ENCODE data around the gene SYCE3.

The SYCE3 gene

DNA sequence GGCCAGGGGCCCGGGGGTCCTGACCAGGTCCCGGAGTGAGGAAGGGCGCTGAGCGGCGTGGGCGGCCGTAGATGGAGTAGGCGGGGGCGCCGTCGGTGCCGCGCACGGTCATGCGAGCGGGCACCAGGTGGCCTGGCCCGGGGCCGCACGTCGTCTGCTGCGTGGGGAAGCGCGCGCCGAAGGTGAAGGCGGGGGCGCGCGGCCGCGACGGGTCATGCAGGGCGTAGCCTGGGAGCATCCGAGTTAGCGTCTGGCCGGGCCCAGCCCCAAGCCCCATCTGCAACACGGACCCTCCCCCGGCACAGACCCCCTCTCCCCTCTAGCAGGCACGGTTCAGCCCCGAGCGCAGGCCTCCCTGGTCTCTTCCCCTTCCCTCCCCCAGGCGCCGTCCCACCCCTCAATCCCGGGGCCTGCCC is 31.2 kb downstream of the SYCE3 start:
- DNase-seq (ENCODE audit: low spot score): peak; percentile 69

DNA sequence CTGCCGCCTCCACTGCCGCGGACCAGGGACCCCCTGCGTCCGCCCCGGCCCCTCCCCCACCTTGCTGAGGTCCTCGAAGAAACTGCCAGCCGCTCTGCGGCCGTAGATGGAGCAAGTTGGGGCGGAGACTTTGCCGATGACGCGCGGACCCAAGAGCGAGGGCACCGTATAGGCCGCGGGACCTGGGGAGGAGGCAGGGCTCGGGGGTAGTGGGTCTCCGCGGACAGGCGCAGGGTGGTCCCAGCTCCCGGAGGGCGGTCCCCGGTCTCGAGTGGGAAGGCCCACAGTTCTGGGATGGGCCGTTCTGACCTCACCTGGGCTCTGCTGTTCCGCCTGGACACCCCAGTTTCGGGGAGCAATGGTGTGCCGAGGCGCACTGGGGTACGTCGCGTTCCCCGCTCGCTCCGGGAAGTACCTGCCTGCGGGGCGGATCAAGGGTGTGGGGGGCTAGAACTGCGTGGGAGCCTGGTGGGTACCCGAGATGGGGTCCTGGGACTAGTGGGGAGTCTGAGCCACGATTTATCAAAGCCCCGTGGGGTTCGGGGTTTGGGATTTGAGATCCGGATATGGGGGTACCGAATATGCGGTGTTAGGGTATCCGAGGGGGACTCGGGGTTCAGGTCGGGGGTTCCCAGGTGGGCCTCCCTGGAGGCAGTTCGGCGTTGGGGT is 31.7 kb downstream of the SYCE3 start:
- DNase-seq (ENCODE audit: low spot score): peak; percentile 90

DNA sequence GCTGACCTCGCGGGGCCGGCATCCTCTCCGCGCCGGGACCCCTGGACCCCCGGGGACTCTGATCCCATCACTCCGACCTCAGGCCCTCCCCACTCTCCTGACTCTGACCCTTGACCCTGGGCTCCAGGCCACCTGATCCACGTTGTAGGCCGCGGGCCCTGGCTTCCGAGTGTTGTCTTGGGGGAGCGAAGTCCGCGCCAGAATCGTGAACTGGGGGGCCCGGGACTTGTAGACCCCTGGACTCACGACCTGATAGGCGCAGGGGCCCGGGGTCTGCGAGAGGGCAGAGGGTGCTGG is 32.2 kb downstream of the SYCE3 start:
- DNase-seq (ENCODE audit: low spot score): peak; percentile 57

DNA sequence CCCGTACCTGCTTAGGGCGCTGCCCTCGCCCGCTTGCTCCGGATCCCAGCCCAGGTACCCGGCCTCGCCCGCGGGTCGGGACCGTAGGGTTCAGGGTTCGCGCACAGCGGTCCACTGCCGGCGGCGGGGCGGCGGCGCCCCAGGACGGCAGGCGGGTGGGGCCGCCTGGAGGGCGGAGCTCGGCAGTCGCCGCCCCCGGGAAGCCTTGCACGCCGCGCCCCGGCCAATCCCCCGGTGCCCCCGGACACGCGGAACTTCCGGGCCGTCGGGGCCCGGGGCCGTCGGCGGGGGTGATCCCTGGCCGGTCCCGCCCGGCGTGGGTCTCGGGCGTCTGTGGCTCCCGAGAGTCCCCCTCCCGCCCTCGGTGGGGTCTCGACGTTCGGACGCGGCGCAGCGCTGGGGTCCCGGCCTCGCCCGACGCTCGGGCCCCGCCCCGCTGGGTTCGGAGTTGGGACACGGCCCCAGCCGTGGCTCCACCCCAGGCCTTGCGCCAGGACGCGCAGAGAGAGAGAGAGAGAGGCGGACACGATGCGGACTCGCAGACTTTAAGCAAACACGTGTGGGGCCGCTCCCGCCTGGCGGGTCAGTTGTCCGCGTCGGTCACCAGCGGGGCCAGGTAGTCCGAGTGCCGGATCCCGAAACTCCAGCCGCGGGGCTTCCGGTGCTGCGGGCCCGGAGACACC is 32.7 kb downstream of the SYCE3 start, which contains the start of gene TYMP:
TYMP (minus strand) TSS at position 116 of the 683 bp plus-strand sequence. CDS start 303 bp downstream, outside the sequence.
- DNase-seq (ENCODE audit: low spot score): peak; percentile 80

DNA sequence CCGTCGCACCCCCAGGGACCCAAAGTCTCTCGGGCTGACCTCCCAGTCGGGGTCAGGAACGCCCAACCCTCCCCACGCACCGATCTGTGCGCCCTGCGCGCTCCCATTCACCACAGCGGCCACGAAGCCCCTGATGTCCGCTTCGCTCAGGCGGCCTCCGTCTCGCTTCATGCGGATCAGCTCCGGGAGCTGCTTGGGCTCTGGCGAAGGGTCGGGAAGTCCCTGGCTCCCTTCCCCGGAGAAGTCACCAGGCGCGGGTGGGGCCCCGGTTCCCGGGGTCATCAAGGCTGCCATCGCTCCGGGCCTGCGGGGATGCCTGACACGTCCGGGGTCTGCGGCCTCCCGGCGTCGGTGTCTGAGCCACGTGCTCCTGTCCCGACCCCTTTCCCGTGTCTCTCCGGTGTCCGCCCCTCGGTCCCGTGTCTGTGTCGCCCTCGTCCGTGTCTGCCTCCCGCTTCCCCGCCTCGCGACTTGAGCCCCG is 33.3 kb downstream of the SYCE3 start:
- no peak for DNase-seq (ENCODE audit: low spot score)

DNA sequence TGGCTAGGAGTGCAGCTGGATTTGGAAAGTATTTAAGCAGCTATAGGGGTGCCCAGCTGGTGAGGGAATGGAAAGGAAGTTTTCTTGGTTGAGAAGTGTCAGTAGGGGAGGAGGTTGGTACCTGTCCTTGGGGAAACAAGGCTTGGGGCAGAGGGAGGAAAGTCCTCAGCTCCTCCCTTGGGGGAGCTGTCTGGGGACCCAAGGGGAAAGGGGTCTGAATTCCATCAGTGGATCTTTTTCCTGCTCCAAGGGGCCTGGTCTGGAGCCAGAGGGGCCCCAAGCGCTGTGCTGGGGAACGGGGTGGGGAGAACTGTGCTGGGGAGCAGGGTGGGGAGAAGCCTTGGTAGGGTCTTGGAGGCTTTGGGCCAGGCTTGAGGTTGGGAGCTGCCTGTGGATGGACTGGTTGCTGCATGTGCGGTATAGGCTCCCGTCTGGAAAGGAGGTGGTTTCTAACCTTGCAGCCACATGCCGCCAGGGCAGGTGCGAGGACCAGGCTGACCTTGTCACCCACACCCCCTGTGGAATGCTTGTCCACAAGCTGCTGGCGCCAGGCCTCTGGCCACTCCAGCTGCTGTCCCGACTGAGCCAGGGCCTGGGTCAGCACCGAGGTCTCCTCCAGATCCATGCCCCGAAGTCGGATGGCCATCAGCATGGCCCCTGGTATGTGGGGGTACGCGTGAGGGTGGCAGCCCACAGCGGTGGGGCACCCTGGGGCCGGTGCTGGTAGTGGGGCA is 33.9 kb downstream of the SYCE3 start:
- DNase-seq (ENCODE audit: low spot score): no peak

DNA sequence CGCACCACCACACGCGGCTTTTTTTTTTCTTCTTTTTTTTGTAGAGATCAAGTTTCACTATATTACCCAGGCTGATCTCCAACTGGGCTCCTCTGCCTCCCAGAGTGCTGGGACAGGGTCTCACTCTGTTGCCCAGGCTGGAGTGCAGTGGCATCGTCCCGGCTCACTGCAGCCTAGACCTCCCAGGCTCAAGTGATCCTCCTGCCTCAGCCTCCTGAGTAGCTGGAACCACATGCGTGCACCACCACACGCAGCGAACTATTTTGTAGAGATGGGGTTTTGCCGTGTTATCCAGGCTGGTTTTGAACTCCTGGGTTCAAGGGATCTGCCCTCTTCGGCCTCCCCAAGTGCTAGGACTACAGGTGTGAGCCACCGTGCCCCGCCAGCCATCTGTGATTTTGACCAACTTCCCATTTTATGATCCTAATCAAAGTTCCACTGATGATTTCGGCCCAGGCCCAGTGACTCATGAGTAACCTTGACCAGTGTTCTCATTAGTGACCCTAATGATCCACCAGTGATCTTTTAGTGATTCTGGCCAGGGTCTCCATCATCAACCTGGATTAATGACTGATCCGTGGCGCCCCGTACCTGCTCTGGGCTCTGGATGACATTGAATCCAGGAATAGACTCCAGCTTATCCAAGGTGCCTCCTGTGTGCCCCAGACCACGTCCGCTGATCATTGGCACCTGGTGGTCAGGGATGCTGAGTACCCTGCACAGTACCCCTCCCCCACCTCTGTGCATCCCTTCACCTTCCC is 34.6 kb downstream of the SYCE3 start:
- DNase-seq (ENCODE audit: low spot score): no peak

DNA sequence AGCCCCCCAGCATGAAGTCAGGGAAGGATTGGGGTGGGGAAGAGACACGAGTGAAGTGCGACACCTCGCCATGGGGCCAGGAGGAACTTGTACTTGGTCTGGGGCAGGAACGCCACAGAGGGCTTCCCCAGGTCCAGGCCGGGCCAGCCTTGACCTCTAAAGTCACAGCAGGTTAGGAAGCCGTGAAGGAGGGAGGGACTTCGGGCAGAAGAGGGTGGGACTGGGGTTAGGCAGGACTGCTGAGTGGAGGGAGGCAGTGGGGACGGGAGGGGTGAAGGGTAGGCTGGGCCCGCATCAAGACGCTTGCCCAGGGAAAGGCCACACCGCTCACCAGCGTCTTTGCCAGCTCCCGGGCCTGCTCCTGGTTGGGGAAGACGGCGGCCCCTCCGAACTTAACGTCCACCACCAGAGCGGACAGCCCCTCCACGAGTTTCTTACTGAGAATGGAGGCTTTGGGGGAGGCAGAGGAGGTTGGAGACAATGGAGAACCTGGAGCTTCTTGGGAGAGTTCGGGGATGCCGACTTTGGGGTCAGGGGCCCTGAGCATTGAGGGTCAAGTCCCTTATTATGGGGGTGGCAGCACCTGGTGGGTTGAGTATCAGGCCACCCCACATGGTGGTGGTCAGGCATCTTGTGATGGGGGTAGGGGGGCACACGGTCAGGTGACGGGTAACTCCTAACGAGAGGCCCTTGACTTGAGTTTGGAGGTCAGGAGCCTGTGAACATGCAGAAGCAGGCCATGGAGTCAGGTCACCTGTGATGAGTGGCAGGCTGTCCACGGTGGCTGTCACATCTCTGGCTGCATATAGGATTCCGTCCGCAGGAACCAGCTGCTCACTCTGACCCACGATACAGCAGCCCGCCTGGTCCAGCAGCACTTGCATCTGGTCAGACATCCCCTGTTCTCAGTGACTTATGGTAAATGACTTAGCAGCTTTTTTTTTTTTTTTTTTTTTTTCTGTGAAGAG is 35.6 kb downstream of the SYCE3 start:
- DNase-seq (ENCODE audit: low spot score): no peak

DNA sequence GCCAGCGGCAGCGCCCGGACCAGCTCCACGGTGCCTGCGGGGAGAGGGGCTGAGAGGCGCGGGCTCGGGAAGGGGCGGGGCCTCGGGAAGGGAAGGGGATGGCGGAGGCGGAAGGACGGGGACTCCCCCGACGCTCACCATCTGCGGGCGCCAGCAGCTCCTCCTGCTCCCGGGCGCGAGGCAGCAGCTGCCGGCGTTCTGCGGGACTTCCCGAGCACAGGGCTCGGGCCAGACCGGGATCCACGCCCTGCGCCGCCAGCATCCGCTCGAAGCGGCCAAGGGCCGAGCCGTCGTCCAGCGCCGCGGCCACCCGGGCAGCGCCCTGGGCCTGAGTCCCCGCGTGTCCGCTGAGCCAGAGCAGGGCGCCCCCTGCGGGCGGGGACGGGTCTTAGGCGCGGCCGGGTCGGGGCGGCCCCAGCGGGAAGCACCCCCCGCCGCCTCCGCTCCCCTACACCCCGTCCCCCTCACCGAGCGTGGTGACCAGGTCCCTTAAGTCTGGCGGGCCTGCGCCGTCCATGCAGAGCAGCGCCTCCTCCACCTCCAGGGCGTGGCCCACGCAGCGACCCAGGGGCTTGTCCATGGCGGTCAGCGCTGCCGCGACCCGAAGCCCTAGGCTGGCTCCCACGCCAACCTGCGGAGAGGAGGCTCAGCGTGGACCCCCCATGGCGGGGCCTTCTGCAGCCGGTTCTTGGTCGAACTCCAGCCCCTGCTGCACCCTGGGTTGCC is 36.4 kb downstream of the SYCE3 start:
- no peak for DNase-seq (ENCODE audit: low spot score)

DNA sequence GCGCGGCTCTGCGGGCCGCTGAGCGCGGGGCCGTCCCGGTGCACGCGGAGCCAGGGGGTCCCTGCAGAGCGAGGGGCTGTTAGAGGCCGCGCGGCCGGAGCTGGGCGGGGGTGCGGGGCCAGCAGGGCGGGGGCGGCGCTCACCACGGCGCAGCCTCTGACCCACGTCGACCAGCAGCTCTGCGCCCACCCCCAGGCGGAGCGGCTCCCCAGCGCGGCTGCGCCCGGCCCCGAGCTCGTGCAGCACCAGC is 36.9 kb downstream of the SYCE3 start:
- peak; percentile 69 for DNase-seq (ENCODE audit: low spot score)

DNA sequence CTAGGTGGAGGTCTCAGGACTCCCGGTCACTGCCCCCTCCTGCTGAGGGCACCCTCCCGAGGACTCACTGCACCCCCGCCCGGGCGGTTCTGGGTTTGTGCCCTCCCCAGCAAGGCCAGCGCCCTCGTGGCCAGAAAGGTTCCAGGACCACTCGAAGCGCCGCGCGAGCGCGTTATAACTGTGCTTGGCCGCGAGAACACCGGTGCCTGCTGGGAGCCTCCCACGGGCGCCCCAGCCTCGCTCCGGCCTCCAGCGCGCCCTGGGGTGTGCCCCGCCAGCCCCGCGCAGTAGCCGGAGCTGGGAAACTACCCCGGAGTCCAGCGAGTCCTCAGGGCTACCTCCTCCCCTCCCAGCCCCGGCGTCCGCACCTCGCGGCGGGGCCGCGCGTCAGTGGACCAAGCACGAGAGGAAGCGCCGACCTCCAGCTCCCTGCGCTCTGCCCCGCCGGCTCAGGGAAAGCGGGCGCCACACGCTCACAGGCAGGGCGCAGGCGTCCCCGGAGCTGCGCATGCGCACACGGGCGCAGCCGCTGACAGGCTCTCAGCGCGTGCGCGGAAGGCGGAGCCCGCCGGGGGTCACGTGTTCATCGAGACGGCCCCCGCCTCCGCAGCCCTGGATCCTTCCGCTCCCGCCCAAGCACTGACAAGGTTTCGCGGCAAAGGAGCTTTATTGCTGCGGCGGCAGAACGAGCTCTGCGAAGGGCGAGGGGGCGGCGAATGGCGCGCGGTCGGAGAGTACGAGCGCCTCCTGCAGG is 37.4 kb downstream of the SYCE3 start, which contains the start of gene SCO2:
SCO2 (minus strand) TSS at position 495 of the 754 bp plus-strand sequence. CDS start 1,187 bp downstream, outside the sequence.
- peak; percentile 96 for DNase-seq (ENCODE audit: low spot score)

DNA sequence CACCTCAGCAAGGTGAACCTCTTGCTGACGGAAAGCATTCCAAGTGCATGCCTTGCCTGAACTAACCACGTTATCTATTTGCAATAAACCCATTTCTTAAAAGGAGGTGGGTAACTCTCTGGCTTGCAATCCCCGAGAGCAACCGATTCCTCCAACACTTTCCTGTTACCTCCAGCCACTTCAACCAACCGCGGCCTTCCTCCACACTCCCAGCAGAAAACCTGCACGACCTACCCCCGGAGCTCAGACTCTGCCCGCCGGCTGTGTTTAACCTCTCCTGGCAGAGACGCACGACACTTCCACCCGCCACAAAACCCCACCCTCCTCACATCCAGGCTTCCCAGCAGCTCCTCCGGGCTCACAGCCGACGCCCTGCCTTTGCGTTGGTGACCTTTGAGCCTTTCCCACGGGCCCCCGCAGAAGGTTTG is 38.0 kb downstream of the SYCE3 start:
- DNase-seq (ENCODE audit: low spot score): no peak

DNA sequence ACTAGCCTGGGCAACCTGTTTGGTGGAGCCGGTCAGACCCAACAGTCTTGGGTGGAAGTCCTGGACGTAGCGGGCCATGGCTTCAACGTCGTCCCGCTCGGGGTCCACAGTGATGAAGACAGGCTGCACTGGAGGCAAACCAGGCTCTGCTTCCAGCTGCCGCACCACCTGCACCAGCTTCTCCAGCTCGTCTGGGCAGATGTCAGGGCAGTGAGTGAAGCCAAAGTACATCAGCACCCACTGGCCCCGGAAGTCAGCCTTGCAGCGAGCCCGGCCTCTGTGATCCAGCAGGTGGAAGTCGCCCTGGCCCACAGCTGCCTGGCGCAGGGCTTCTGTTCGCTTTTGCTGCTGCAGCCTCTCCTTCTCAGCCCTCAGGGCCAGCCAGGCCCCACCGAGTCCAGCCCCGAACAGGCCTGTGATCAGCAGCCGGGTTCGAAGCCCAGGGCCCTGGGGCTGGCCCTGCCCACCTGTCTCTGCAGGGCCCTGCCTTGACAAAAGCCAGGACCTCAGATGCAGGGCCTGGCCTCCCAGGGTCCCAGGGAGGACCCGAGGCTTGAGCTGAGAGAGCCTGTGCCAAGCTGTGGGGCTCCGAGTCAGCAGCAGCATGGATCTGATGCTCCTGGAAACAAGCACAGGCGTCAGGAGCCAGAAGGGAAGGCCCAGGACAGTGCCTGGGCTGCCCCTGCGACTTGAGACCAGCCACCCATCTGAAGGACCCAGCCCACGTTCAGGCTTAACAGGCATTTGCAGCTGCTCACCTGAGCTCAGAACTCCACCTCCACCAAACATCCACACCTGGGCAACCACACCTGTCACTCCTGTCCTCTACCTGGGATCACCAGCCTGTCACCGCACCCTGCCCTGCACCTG is 38.7 kb downstream of the SYCE3 start:
- DNase-seq (ENCODE audit: low spot score): no peak

DNA sequence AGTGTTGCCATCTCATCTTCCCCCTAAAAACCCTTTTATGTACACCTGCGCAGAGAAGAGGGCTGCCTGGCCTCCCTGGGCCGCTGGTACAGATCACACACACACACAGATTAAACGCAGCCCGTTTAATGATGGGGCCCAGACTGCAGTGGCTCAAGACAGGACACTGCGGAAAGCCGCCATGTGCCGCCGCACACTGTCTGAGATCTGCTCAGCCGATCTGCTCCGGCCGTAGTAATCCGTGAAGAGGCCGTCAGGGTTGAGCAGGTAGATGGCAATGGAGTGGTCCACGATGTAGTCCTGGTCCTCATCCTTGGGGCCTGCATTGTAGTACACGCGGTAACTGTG is 39.3 kb downstream of the SYCE3 start:
- DNase-seq (ENCODE audit: low spot score): no peak

DNA sequence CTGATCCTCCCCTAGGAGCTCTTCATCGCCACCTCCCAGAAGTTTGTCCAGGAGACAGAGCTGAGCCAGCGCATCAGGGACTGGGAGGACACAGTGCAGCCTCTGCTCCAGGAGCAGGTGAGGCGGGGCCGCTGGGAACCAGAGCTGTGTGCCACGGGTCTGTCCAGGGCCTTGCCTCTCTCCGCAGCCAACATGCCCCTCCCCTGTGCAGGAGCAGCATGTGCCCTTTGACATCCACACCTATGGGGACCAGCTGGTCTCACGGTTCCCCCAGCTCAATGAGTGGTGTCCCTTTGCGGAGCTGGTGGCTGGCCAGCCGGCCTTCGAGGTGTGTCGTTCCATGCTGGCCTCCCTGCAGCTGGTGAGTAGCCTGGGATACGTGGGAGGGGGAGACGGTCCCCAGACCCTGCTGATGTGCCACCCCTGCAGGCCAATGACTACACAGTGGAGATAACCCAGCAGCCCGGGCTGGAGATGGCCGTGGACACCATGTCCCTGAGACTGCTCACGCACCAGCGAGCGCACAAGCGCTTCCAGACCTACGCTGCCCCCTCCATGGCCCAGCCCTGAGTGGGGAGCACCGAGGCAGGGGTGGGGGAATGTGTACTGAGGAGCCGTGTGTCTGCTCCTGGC is 39.8 kb downstream of the SYCE3 start:
- DNase-seq (ENCODE audit: low spot score): no peak

DNA sequence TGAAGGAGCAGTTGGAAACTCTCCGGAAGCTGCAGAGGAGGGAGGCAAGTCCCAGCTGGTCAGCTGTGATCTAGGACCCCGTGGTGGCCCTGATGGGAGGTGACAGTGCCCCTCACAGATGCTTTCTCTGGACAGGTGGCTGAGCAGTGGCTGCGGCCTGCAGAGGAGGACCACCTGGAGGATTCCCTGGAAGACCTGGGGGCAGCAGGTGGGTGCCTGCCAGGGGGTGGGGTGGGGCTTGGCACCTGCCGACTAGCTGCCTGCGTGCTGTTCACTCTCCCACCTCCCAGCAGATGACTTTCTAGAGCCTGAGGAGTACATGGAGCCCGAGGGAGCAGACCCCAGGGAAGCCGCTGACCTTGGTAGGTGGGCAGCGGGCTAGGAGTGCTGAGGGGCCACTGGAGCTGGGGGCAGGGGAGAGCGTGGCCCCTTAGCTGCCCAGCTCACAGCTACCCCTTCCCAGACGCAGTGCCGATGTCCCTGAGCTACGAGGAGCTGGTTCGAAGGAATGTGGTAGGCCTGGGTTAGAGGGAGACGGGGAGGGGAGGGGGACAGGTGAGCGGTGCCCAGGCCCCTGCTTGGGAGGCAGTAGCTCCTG is 40.4 kb downstream of the SYCE3 start:
- no peak for DNase-seq (ENCODE audit: low spot score)

DNA sequence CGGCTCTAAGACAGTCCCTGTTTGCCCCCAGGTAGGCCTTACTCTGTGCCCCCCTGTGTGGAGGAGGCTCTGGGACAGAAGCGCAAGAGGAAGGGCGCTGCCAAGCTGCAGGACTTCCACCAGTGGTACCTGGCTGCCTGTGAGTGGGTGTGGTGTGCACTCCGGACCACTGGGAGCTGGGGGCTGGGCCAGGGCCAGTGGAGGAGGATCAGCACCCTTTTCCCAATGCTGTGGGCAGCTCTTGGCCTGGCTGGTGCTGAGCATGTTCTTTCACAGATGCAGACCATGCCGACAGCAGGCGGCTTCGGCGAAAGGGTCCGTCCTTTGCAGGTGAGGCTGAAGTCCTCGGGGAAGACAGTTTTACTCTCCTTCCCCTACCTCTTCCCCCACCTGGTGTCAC is 41.0 kb downstream of the SYCE3 start:
- DNase-seq (ENCODE audit: low spot score): no peak

DNA sequence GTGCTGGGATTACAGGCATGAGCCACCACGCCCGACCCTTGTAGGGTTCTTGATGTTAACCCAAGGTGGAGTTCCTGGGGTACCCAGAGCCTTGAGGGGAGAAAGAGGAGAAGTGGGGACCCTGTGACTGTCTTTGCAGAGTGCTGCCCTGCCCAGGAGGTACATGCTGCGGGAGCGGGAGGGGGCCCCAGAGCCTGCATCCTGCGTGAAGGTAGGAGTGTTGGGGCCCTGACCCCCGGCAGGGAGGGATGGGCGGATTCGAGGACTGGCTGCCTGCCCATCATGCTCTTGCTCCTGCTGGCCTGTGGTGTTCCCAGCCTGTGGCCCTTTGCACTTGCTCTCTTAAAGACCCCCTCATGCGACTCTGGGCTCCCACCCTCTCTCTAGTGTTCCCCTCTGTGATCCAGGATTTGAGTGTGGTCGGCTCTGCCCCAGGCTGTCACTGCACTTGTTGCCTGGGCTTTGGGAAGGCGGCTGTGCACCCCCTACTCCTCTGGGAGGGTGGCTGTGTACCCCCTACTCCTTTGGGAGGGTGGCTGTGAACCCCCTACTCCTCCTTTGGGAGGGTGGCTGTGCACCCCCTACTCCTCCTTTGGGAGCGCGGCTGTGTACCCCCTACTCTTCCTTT is 41.8 kb downstream of the SYCE3 start:
- DNase-seq (ENCODE audit: low spot score): no peak
